SK-N-SH (cell line): ENCODE measurements around the gene SMAD7. TPM values are rescaled to one million over a fixed set of nuclear protein-coding genes. Genes with fewer than 3 reads are reported as not detected.
A peak's percentile ranks its signal among the peaks of the same experiment; 100 is the strongest.

ENCODE experiments used
- CTCF ChIA-PET: fragments of 300-600, 350-600 bp; formaldehyde crosslinking; extraction: SDS; loops from one replicate; lab custom pipeline; 2021; lab: Yijun Ruan, JAX
- POLR2A ChIA-PET: fragments of 350-600 bp; sonication (Branson Sonifier 250); formaldehyde crosslinking; extraction: SDS; loops from one replicate; lab custom pipeline; 2020; ENCODE audit warnings: antibody characterized with exemption, inconsistent platforms; lab: Yijun Ruan, JAX
- DNase-seq: peaks from one replicate; pipeline ENCODE4 v3.0.0; 2012
- H2AFZ ChIP-seq: fragments of 200-600 bp; sonication (generic); 2 replicates; pipeline ENCODE4 v1.8.1; 2016; ENCODE audit warnings: antibody characterized with exemption, mild to moderate bottlenecking, low read depth
- H3F3A ChIP-seq: fragments of 200-600 bp; sonication (generic); replicated peaks from 2 replicates; pipeline ENCODE3; 2016; ENCODE audit warnings: antibody characterized with exemption, mild to moderate bottlenecking; ENCODE audit not compliant: insufficient read depth
- H3K27ac ChIP-seq, 2 experiments: fragments of 200-500 bp in 1 of 2; fragments of 200-600 bp in 1 of 2; sonication (Bioruptor generic) in 1 of 2; sonication (generic), shearing (Covaris generic) in 1 of 2; 2 replicates each; pipeline versions ENCODE4 v1.5.1 to v1.6.1; 2014 to 2016; ENCODE audit warnings: low read depth in 2 of 2, inconsistent platforms in 1 of 2, low read length in 1 of 2, mild to moderate bottlenecking in 1 of 2, mixed read lengths in 1 of 2
- H3K27me3 ChIP-seq: fragments of 200-600 bp; sonication (generic), shearing (Covaris generic); 2 replicates; pipeline ENCODE4 v1.6.1; 2016; ENCODE audit warnings: mixed run types; ENCODE audit not compliant: insufficient read depth
- H3K36me3 ChIP-seq, 2 experiments: fragments of 200-500 bp in 1 of 2; fragments of 200-600 bp in 1 of 2; sonication (Bioruptor generic) in 1 of 2; sonication (generic) in 1 of 2; replicated peaks in 1 of 2; 2 replicates each; pipeline versions ENCODE3 to v1.5.1; 2014 to 2016; ENCODE audit warnings: low read length in 1 of 2, mild to moderate bottlenecking in 1 of 2; ENCODE audit not compliant: insufficient read depth in 2 of 2, control insufficient read depth in 1 of 2
- H3K4me1 ChIP-seq, 2 experiments: fragments of 200-500 bp in 1 of 2; fragments of 200-600 bp in 1 of 2; sonication (Bioruptor generic) in 1 of 2; sonication (generic), shearing (Covaris generic) in 1 of 2; 2 replicates each; pipeline versions ENCODE4 v1.5.1 to v1.6.1; 2014 to 2016; ENCODE audit warnings: low read depth in 1 of 2, low read length in 1 of 2, mixed run types in 1 of 2; ENCODE audit not compliant: insufficient read depth in 2 of 2, control insufficient read depth in 1 of 2
- H3K4me2 ChIP-seq: fragments of 200-600 bp; sonication (generic), shearing (Covaris generic); 2 replicates; pipeline ENCODE4 v1.6.1; 2017; ENCODE audit warnings: mixed run types
- H3K4me3 ChIP-seq, 2 experiments: fragments of 200-500 bp in 1 of 2; fragments of 200-600 bp in 1 of 2; sonication (Bioruptor generic) in 1 of 2; sonication (generic), shearing (Covaris generic) in 1 of 2; 2 replicates each; pipeline versions ENCODE4 v1.5.1 to v1.8.1; 2014 to 2016; ENCODE audit warnings: low read depth in 2 of 2, inconsistent platforms in 1 of 2, low read length in 1 of 2, mild to moderate bottlenecking in 1 of 2, mixed read lengths in 1 of 2, moderate library complexity in 1 of 2
- H3K79me2 ChIP-seq: fragments of 200-600 bp; sonication (generic); 2 replicates; pipeline ENCODE4 v1.8.1; 2017; ENCODE audit warnings: mild to moderate bottlenecking; ENCODE audit not compliant: insufficient read depth
- H3K9ac ChIP-seq: fragments of 200-600 bp; sonication (generic); 2 replicates; pipeline ENCODE4 v1.6.1; 2017; ENCODE audit warnings: mixed run types
- H3K9me2 ChIP-seq: fragments of 200-600 bp; sonication (generic); 2 replicates; pipeline ENCODE4 v1.6.1; 2017; ENCODE audit warnings: mixed run types
- H3K9me3 ChIP-seq: fragments of 200-600 bp; sonication (generic); 2 replicates; pipeline ENCODE4 v1.6.1; 2017; ENCODE audit warnings: mixed run types, mild to moderate bottlenecking, moderate library complexity
- H4K20me1 ChIP-seq: fragments of 200-600 bp; sonication (generic); 2 replicates; pipeline ENCODE4 v1.6.1; 2017; ENCODE audit warnings: mild to moderate bottlenecking, mixed run types; ENCODE audit not compliant: insufficient read depth
- ELF1 ChIP-seq: IDR thresholded peaks from 2 replicates; pipeline ENCODE4 v1.4.0; 2012
- EZH2phosphoT487 ChIP-seq: fragments of 200-600 bp; sonication (generic); IDR thresholded peaks from 2 replicates; pipeline ENCODE4 v1.6.1; 2017; ENCODE audit warnings: low read depth, mixed run types, mild to moderate bottlenecking, antibody characterized with exemption, moderate library complexity, borderline replicate concordance
- FOSL2 ChIP-seq: IDR thresholded peaks from 2 replicates; pipeline ENCODE4 v1.4.0; 2012; ENCODE audit warnings: low read depth, mild to moderate bottlenecking, moderate library complexity, borderline replicate concordance
- FOXJ3 ChIP-seq: sonication (generic); formaldehyde crosslinking; IDR thresholded peaks from 2 replicates; pipeline ENCODE4 v1.5.1; 2020; ENCODE audit warnings: mild to moderate bottlenecking, missing genetic modification reagents
- FOXM1 ChIP-seq: IDR thresholded peaks from 2 replicates; pipeline ENCODE4 v1.4.0; 2012; ENCODE audit warnings: low read depth, mild to moderate bottlenecking
- GABPA ChIP-seq: IDR thresholded peaks from 2 replicates; pipeline ENCODE4 v1.4.0; 2012; ENCODE audit warnings: low read depth, mild to moderate bottlenecking
- GATA2 ChIP-seq: sonication (generic); formaldehyde crosslinking; IDR thresholded peaks from 2 replicates; pipeline ENCODE4 v1.5.0; 2020; ENCODE audit warnings: mild to moderate bottlenecking, missing genetic modification reagents
- IRF3 ChIP-seq: fragments of 150-350 bp; IDR thresholded peaks from 2 replicates; pipeline ENCODE4 v1.6.1; 2016; ENCODE audit warnings: mild to moderate bottlenecking, low read depth, low read length
- MAX ChIP-seq: IDR thresholded peaks from 2 replicates; pipeline ENCODE4 v1.4.0; 2012; ENCODE audit warnings: low read depth
- MEF2A ChIP-seq: IDR thresholded peaks from 2 replicates; pipeline ENCODE4 v1.4.0; 2012; ENCODE audit warnings: low read depth, borderline replicate concordance
- NFIC ChIP-seq: IDR thresholded peaks from 2 replicates; pipeline ENCODE4 v1.4.0; 2012; ENCODE audit warnings: borderline replicate concordance
- POLR2AphosphoS5 ChIP-seq: IDR thresholded peaks from 2 replicates; pipeline ENCODE4 v1.6.1; 2012; ENCODE audit warnings: low read depth, low read length
- RCOR1 ChIP-seq: fragments of 150-350 bp; IDR thresholded peaks from 2 replicates; pipeline ENCODE4 v1.6.1; 2017; ENCODE audit warnings: antibody characterized with exemption, low read length
- TAF1 ChIP-seq: IDR thresholded peaks from 2 replicates; pipeline ENCODE4 v1.6.1; 2012; ENCODE audit warnings: low read depth, mild to moderate bottlenecking, low read length, moderate library complexity, borderline replicate concordance
- TCF12 ChIP-seq: IDR thresholded peaks from 2 replicates; pipeline ENCODE4 v1.4.0; 2012
- TEAD4 ChIP-seq: IDR thresholded peaks from 2 replicates; pipeline ENCODE4 v1.4.0; 2012; ENCODE audit warnings: mild to moderate bottlenecking, borderline replicate concordance; ENCODE audit not compliant: insufficient read depth
- USF1 ChIP-seq: IDR thresholded peaks from 2 replicates; pipeline ENCODE4 v1.4.0; 2012; ENCODE audit warnings: low read depth, borderline replicate concordance
- USF2 ChIP-seq: fragments of 150-350 bp; IDR thresholded peaks from 2 replicates; pipeline ENCODE4 v1.6.1; 2017; ENCODE audit warnings: antibody characterized with exemption, low read length, low read depth, borderline replicate concordance
- YY1 ChIP-seq: IDR thresholded peaks from 2 replicates; pipeline ENCODE4 v1.4.0; 2012; ENCODE audit warnings: low read depth, mild to moderate bottlenecking
- WGBS: methylation state at CpG from one replicate; pipeline ENCODE4 v1.1.6; 2017; ENCODE audit warnings: low lambda C conversion rate; 5-methylcytosine and 5-hydroxymethylcytosine counted together
- polyA plus RNA-seq, 3 experiments: library from polyadenylated mRNA; depleted of rRNA; stranded (reverse); fragments of >200 nt; gene quantifications; 2 replicates each; pipeline ENCODE4 v1.2.3, GENCODE V29; 2012

SMAD7 gene
- polyA plus RNA-seq, 1 of the 3 experiments (the other 2 are of a cell fraction): 20.0 TPM

GRCh38 chr18:48942086-48942485 is 8.7 kb downstream of the SMAD7 start:
- CTCF ChIA-PET: interaction anchor here (0.9 to 1.0 kb wide), 2 partner anchors 12 to 114 kb away, joined by 3 to 4 read pairs; no protein-coding TSS in a partner anchor
- Histone ChIP-seq H3K4me3 (peak overlapping the region; percentile 24 to 59; a peak in 3 of 4 replicates), H3K4me2 (peak overlapping the region; percentile 91), H3K79me2 (peaks cover 100% of the 10 kb centered on the region), H3K9me2 (no peaks in the 10 kb centered on the region), H3K9ac (peak overlapping the region; percentile 70; the same call in 1 of the 2 replicates), H4K20me1 (peaks cover 96% of the 10 kb centered on the region), H3K9me3 (no peaks in the 10 kb centered on the region), H3K4me1 (peaks cover 71 to 92% of the 10 kb centered on the region in 2 experiments), H3K36me3 (peaks cover 36 to 48% of the 10 kb centered on the region in 2 experiments), H3F3A (peaks cover 79% of the 10 kb centered on the region), H3K27me3 (no peaks in the 10 kb centered on the region), H2AFZ (no peak overlapping the region), H3K27ac (peak overlapping the region; percentile 84 to 97)
- 58% methylated on average over 8 of the region's 8 CpGs for WGBS
- no peak for TF ChIP-seq MAX
- no peak for TF ChIP-seq GABPA
- TF ChIP-seq FOXM1: no peak
- no peak for TF ChIP-seq RCOR1
- TF ChIP-seq GATA2 (CRISPR knock-in tag): no peak
- no peak for TF ChIP-seq USF2
- POLR2A ChIA-PET: no interaction called here
- no peak for DNase-seq

- CTCF ChIA-PET: interaction anchor here (0.9 to 1.6 kb wide), 3 partner anchors 12 to 113 kb away, joined by 3 to 6 read pairs (median 4); no protein-coding TSS in a partner anchor
Observed at GRCh38 chr18:48941672-48942071, 9.1 kb downstream of the SMAD7 start.

More at GRCh38 chr18:48941672-48942071, 9.1 kb downstream of the SMAD7 start:
- Histone ChIP-seq H3K9me2 (no peaks in the 10 kb centered on the region), H4K20me1 (peaks cover 96% of the 10 kb centered on the region), H3F3A (peaks cover 76% of the 10 kb centered on the region), H3K36me3 (peaks cover 33 to 47% of the 10 kb centered on the region in 2 experiments), H2AFZ (no peak overlapping the region), H3K9ac (peak overlapping the region; percentile 70; the same call in 1 of the 2 replicates), H3K4me3 (peak overlapping the region; percentile 24 to 59; a peak in 3 of 4 replicates), H3K27me3 (no peaks in the 10 kb centered on the region), H3K4me2 (peak overlapping the region; percentile 91), H3K9me3 (no peaks in the 10 kb centered on the region), H3K27ac (peak overlapping the region; percentile 84 to 97), H3K79me2 (peaks cover 100% of the 10 kb centered on the region), H3K4me1 (peaks cover 74 to 88% of the 10 kb centered on the region in 2 experiments)
- 43% methylated on average over 7 of the region's 7 CpGs for WGBS
- POLR2A ChIA-PET: interaction anchor here (1.4 kb wide), 1 partner anchor 154 kb away, joined by 4 read pairs; no protein-coding TSS in a partner anchor
- no peak for DNase-seq
- TF ChIP-seq FOXM1 (no peak), YY1 (no peak), ELF1 (no peak), NFIC (no peak), TAF1 (no peak), MEF2A (no peak), FOXJ3 (CRISPR knock-in tag) (no peak), POLR2AphosphoS5 (no peak), EZH2phosphoT487 (no peak), TCF12 (no peak), USF1 (no peak), FOSL2 (no peak), IRF3 (no peak), TEAD4 (no peak)
- TF ChIP-seq, all 33 proteins: peak for 0
